ENCODE data around the gene CTSS.

- TF ChIP-seq JUN (IDR thresholded peaks at IDR 0.05) (no peak), CHD4 (IDR thresholded peaks at IDR 0.05; ENCODE audit: borderline replicate concordance) (no peak)
Measured at GRCh38 chr1:150796374-150796773, 30.8 kb upstream of the CTSS start.

Measured in A549 (cell line).